Transverse colon (tissue), 4 donors: ENCODE results near the gene MSH2. TPM values are rescaled to one million over a fixed set of nuclear protein-coding genes. Genes with fewer than 3 reads are reported as not detected.

Source experiments
- DNase-seq: peaks from one replicate; pipeline ENCODE4 v3.0.0-alpha.2; 2019
- H3K27ac ChIP-seq, 4 donors: fragments of 200-600 bp; sonication (generic); 2 replicates each; pipeline ENCODE4 v1.5.1; 2016 to 2018; ENCODE audit warnings: inconsistent platforms in 4 of 4
- H3K27me3 ChIP-seq: fragments of 200-600 bp; sonication (generic); 2 replicates; pipeline ENCODE4 v1.5.1; 2017; ENCODE audit warnings: inconsistent platforms
- H3K36me3 ChIP-seq, 4 donors: fragments of 200-600 bp; sonication (generic); 2 replicates each; pipeline ENCODE4 v1.5.1; 2017 to 2019; ENCODE audit warnings: inconsistent platforms in 4 of 4
- H3K4me1 ChIP-seq, 4 donors: fragments of 200-600 bp; sonication (generic); 2 replicates each; pipeline ENCODE4 v1.5.1; 2017 to 2020; ENCODE audit warnings: inconsistent platforms in 4 of 4
- H3K4me3 ChIP-seq, 4 donors: fragments of 200-600 bp; sonication (generic); 1 replicate in 1 of 4; 2 replicates in 3 of 4; pipeline versions ENCODE4 v1.5.1 to v1.6.1; 2017 to 2019; ENCODE audit warnings: inconsistent platforms in 4 of 4
- H3K9me3 ChIP-seq, 2 donors: fragments of 200-600 bp; sonication (generic); 2 replicates each; pipeline ENCODE4 v1.5.1; 2017 to 2019; ENCODE audit warnings: inconsistent platforms in 2 of 2
- EP300 ChIP-seq: sonication (generic); formaldehyde crosslinking; IDR thresholded peaks from one replicate; pipeline ENCODE4 v1.6.1; 2017; ENCODE audit warnings: antibody characterized with exemption, low read depth
- POLR2A ChIP-seq: fragments of 450-650 bp; IDR thresholded peaks from one replicate; pipeline ENCODE4 v1.6.1; 2016; ENCODE audit warnings: antibody characterized with exemption, mild to moderate bottlenecking, moderate library complexity
- POLR2AphosphoS5 ChIP-seq, 3 donors: sonication (generic); formaldehyde crosslinking; IDR thresholded peaks; one replicate each; pipeline ENCODE4 v1.6.1; 2016; ENCODE audit warnings: antibody characterized with exemption in 3 of 3
- WGBS, 2 donors: methylation state at CpG; one replicate each; pipeline ENCODE4 v1.1.5; 2018; ENCODE audit warnings: low coverage in 1 of 2; 5-methylcytosine and 5-hydroxymethylcytosine counted together
- in situ Hi-C, 4 donors: fragments of 200-750 bp; cut with MboI; loops; one replicate each; pipeline versions ENCODE4 v1.15.0 to v1.15.1; 2017; ENCODE audit warnings: low sequenced_read_pairs in 3 of 4, low pct_ligation_motif_present in 1 of 4, low pct_unique_long_range_greater_than_20kb in 1 of 4
- intact Hi-C: fragments of 100-400 bp; cut with DNase I; formaldehyde crosslinking; loops from one replicate; pipeline ENCODE4 v1.15.1; 2023; ENCODE audit warnings: low total_unique reads
- total RNA-seq, 4 donors: library from RNA; depleted of rRNA; stranded (reverse); fragments of >200 nt; gene quantifications; one replicate each; pipeline ENCODE4 v1.1.0, GENCODE V29; 2016
- TF ChIP-seq, protein P1 (sequence below), 5 experiments: fragments of 200-600 bp in 3 of 5; fragments of 450-650 bp in 2 of 5; sonication (generic) in 3 of 5; IDR thresholded peaks; 1 replicate in 2 of 5; 2 replicates in 3 of 5; pipeline ENCODE4 v1.5.1; 2016 to 2017; ENCODE audit warnings: antibody characterized with exemption in 5 of 5, inconsistent platforms in 3 of 5, mild to moderate bottlenecking in 2 of 5, moderate library complexity in 1 of 5

The MSH2 gene
- total RNA-seq, 4 donors from 2014 or later, result 3.0 to 10.8 (median 5.0) TPM

DNA sequence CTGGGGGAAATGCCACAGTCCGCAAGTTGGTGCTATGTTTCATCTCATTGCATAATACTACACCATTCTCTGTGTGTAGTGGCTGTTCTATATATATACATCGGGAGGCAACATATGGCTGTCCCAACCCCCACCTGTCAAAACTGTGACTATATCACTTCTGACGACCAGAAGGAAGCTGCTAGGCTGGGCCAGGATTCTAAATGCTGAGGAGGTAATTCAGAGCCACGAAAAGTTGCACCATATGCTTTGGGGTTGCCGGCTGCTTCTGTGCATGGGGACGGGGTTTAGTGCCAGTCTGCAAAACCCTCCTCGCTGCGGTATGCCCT lies 117.3 kb downstream of the MSH2 start:
- no peak for DNase-seq
- WGBS, 2 donors, result 40 to 61% methylated on average over 1 to 8 of the region's 8 CpGs
- Histone ChIP-seq H3K27me3 (peaks cover 24% of the 10 kb centered on the region), H3K4me1 (peaks cover 0 to 14% (median 12%) of the 10 kb centered on the region in 4 donors), H3K9me3 (no peaks in the 10 kb centered on the region), H3K4me3 (peak overlapping the region in 2 of 4 donors; percentile 37 to 46), H3K36me3 (no peaks in the 10 kb centered on the region), H3K27ac (no peak overlapping the region)
- in situ Hi-C loops (no loop called here), intact Hi-C loops (no loop called here)
- TF ChIP-seq POLR2A (no peak), EP300 (no peak), POLR2AphosphoS5 (IDR thresholded peaks at IDR 0.05) (no peak)
- TF ChIP-seq, protein P1, sequence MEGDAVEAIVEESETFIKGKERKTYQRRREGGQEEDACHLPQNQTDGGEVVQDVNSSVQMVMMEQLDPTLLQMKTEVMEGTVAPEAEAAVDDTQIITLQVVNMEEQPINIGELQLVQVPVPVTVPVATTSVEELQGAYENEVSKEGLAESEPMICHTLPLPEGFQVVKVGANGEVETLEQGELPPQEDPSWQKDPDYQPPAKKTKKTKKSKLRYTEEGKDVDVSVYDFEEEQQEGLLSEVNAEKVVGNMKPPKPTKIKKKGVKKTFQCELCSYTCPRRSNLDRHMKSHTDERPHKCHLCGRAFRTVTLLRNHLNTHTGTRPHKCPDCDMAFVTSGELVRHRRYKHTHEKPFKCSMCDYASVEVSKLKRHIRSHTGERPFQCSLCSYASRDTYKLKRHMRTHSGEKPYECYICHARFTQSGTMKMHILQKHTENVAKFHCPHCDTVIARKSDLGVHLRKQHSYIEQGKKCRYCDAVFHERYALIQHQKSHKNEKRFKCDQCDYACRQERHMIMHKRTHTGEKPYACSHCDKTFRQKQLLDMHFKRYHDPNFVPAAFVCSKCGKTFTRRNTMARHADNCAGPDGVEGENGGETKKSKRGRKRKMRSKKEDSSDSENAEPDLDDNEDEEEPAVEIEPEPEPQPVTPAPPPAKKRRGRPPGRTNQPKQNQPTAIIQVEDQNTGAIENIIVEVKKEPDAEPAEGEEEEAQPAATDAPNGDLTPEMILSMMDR (IDR thresholded peaks at IDR 0.05), result no peak

DNA sequence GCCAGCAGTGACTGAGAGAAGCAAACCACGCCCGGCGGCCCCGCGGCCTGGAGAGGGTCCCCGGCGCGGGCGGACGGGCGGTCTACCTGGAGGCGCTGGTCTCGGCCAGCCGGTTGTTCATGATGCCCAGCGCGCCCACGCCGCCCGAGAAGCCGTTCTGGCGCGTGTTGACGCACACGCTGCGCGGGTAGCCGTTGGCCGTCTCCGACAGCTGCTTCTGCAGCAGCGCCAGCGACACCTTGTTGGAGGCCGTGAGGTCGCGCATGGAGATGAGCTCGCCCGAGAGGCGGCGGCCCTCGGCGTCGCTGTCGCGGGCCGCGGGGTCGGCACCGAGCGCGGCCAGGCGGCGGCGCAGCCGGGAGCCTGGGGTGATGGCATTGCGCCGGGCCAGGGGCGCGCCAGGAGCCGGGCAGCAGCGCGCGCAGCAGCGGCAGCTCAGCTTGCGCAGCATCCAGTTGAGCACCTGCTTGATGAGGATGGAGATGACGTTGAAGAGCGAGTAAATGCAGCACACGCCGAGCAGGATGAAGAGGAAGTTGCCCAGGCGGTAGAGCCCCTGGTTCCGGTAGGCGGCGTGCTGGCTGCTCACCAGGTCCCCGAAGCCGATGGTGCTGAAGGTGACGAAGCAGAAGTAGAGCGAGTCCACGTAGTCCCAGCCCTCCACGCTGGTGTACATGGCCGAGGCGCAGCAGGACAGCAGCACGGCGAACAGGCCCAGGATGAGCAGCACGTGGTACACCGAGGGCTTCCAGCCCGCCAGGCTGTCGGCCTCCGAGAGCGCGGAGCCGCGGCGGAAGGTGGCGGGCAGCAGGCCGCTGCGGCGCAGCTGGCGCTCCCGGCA lies 118.1 kb downstream of the MSH2 start:
- Histone ChIP-seq H3K27me3 (peaks cover 24% of the 10 kb centered on the region), H3K36me3 (no peaks in the 10 kb centered on the region), H3K4me3 (peak overlapping the region in 3 of 4 donors; percentile 17 to 46 (median 37)), H3K27ac (no peak overlapping the region), H3K9me3 (no peaks in the 10 kb centered on the region), H3K4me1 (peaks cover 0 to 14% (median 12%) of the 10 kb centered on the region in 4 donors)
- TF ChIP-seq POLR2AphosphoS5 (IDR thresholded peaks at IDR 0.05), result no peak
- TF ChIP-seq, protein P1 (IDR thresholded peaks at IDR 0.05), result peak in 2 of 5 experiments; percentile 9 to 19
- intact Hi-C loops, result no loop called here
- 9% methylated on average over 85 of the region's 97 CpGs; no CpG with 5 or more reads in 1 of the 2 donors for WGBS, 2 donors
- in situ Hi-C loops, result no loop called here
- peak; percentile 65 for DNase-seq

GRCh38 chr2:47521666-47522285 lies 118.8 kb downstream of the MSH2 start:
- 25% methylated on average over 13 of the region's 22 CpGs; no CpG with 5 or more reads in 1 of the 2 donors for WGBS, 2 donors
- DNase-seq, result no peak
- Histone ChIP-seq H3K4me1 (peaks cover 0 to 14% (median 12%) of the 10 kb centered on the region in 4 donors), H3K9me3 (no peaks in the 10 kb centered on the region), H3K36me3 (no peaks in the 10 kb centered on the region), H3K27me3 (peaks cover 24% of the 10 kb centered on the region), H3K4me3 (peak overlapping the region in 3 of 4 donors; percentile 17 to 46 (median 37)), H3K27ac (no peak overlapping the region)
- in situ Hi-C loops, result no loop called here
- TF ChIP-seq POLR2A, result no peak
- TF ChIP-seq POLR2AphosphoS5 (IDR thresholded peaks at IDR 0.05), result no peak
- TF ChIP-seq, protein P1 (IDR thresholded peaks at IDR 0.05), result no peak
- no peak for TF ChIP-seq EP300
- intact Hi-C loops, result no loop called here

DNA sequence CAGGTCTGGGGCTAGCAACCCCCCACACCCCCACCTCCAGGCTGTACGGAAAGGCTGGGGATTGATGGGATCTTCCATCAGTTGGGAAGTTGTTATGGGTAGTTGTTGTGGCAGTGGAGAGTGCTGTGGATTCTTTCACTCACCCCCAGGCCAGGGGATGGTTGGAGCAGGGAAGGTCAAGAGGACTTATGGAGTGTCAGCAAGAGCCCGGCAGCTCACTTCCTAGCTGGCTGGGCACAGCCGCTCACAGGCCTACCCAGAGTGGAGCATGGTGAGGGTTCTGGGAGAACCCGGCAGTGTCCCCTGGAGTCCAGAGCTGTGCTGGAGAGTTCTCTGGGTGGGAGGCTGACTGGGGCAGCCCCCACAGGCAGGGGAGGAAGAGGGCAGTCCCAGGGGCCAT lies 122.2 kb downstream of the MSH2 start:
- Histone ChIP-seq H3K4me1 (peaks cover 0 to 14% (median 12%) of the 10 kb centered on the region in 4 donors), H3K27ac (no peak overlapping the region), H3K36me3 (no peaks in the 10 kb centered on the region), H3K27me3 (peaks cover 18% of the 10 kb centered on the region), H3K4me3 (no peak overlapping the region), H3K9me3 (no peaks in the 10 kb centered on the region)
- 98% methylated on average over 4 of the region's 4 CpGs; no CpG with 5 or more reads in 1 of the 2 donors for WGBS, 2 donors
- TF ChIP-seq EP300 (no peak), POLR2A (no peak), POLR2AphosphoS5 (IDR thresholded peaks at IDR 0.05) (no peak)
- TF ChIP-seq, protein P1 (IDR thresholded peaks at IDR 0.05), result no peak
- intact Hi-C loops (no loop called here), in situ Hi-C loops (no loop called here)
- DNase-seq, result no peak
